NCI-H1048 (cell line): Measurements from ENCODE around the gene WFDC8.

Experiments used
- DNase-seq: peaks from one replicate; lab custom pipeline; 2025; lab: John Stamatoyannopoulos, UW

The WFDC8 gene

GRCh38 chr20:45548410-45548809, 30.7 kb downstream of the WFDC8 start:
- DNase-seq = no peak

- DNase-seq = no peak
Observed at GRCh38 chr20:45547206-45547770, 31.8 kb downstream of the WFDC8 start, which contains the start of gene EPPIN. EPPIN (minus strand) TSS chr20:45547401; CDS start chr20:45547357, 44 bp downstream.

- DNase-seq = no peak
Observed at GRCh38 chr20:45545754-45546453, 33.2 kb downstream of the WFDC8 start.

GRCh38 chr20:45545351-45545750, 33.7 kb downstream of the WFDC8 start:
- no peak for DNase-seq

- no peak for DNase-seq
Observed at GRCh38 chr20:45539382-45539781, 39.7 kb downstream of the WFDC8 start, which contains the start of gene WFDC6. WFDC6 (minus strand) TSS chr20:45539482; CDS start chr20:45539407, 75 bp downstream.

- no peak for DNase-seq
Observed at GRCh38 chr20:45538209-45538799, 40.8 kb downstream of the WFDC8 start.

- DNase-seq = no peak
Observed at GRCh38 chr20:45527294-45527693, 51.8 kb downstream of the WFDC8 start.

GRCh38 chr20:45523821-45524220, 55.3 kb downstream of the WFDC8 start:
- no peak for DNase-seq

- no peak for DNase-seq
Observed at GRCh38 chr20:45518282-45518681, 60.8 kb downstream of the WFDC8 start.

GRCh38 chr20:45515147-45515913, 63.8 kb downstream of the WFDC8 start, which contains the start of gene SPINT3:
SPINT3 (minus strand) TSS chr20:45515622; CDS start chr20:45515608, 14 bp downstream.
- DNase-seq = no peak

- DNase-seq = no peak
Observed at GRCh38 chr20:45510242-45510862, 68.7 kb downstream of the WFDC8 start.

- no peak for DNase-seq
Observed at GRCh38 chr20:45509091-45509490, 70.0 kb downstream of the WFDC8 start.

GRCh38 chr20:45508068-45508886, 70.8 kb downstream of the WFDC8 start:
- DNase-seq = no peak

GRCh38 chr20:45507011-45507820, 71.9 kb downstream of the WFDC8 start:
- no peak for DNase-seq

GRCh38 chr20:45506398-45506797, 72.7 kb downstream of the WFDC8 start:
- no peak for DNase-seq

- no peak for DNase-seq
Observed at GRCh38 chr20:45503403-45503802, 75.7 kb downstream of the WFDC8 start.

- no peak for DNase-seq
Observed at GRCh38 chr20:45502561-45502960, 76.5 kb downstream of the WFDC8 start.
